Right renal cortex interstitium (tissue), 3 donors: ENCODE data around the gene GJC1. TPM values are rescaled to one million over a fixed set of nuclear protein-coding genes. Genes with fewer than 3 reads are reported as not detected.
"Not testable (repeated sequence)": the region's sequence is repeated elsewhere in the genome, so short reads cannot be mapped to it uniquely, and the experiment has no call there.

ENCODE experiments used
- DNase-seq, 3 donors: peaks; one replicate each; pipeline ENCODE4 v3.0.0-alpha.2; 2013; ENCODE audit warnings: low read depth in 3 of 3, low spot score in 2 of 3
- polyA plus RNA-seq, 3 donors: library from polyadenylated mRNA; unstranded; fragments of 120-200 nt; gene quantifications; one replicate each; pipeline ENCODE4 v1.2.1, GENCODE V29; 2013; ENCODE audit not compliant: insufficient read length in 3 of 3

Gene GJC1
- polyA plus RNA-seq, 3 donors = 23.0 to 23.8 (median 23.4) TPM

DNA sequence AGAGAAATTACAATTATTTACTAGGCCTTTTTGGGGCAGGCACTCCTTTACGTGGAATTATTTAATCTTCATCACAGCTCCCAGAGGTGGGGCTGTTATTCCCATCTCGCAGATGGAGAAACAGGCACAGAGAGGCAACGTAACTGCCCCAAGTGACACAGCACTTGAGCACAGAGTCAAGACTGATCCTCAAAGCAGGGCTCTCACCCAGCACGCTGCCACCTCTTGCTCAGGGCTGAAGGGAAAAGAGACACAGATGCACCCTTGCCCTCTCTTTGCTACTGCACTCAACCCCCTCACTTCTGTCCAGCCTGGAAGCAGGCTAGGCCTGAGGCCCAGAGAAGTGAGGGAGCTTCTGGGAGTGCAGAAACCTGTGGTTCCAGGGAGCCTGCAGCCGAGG lies 66.9 kb downstream of the GJC1 start:
- DNase-seq = no peak

- no peak for DNase-seq
These were observed 67.9 kb downstream of the GJC1 start for GRCh38 chr17:44761932-44762810.

DNA sequence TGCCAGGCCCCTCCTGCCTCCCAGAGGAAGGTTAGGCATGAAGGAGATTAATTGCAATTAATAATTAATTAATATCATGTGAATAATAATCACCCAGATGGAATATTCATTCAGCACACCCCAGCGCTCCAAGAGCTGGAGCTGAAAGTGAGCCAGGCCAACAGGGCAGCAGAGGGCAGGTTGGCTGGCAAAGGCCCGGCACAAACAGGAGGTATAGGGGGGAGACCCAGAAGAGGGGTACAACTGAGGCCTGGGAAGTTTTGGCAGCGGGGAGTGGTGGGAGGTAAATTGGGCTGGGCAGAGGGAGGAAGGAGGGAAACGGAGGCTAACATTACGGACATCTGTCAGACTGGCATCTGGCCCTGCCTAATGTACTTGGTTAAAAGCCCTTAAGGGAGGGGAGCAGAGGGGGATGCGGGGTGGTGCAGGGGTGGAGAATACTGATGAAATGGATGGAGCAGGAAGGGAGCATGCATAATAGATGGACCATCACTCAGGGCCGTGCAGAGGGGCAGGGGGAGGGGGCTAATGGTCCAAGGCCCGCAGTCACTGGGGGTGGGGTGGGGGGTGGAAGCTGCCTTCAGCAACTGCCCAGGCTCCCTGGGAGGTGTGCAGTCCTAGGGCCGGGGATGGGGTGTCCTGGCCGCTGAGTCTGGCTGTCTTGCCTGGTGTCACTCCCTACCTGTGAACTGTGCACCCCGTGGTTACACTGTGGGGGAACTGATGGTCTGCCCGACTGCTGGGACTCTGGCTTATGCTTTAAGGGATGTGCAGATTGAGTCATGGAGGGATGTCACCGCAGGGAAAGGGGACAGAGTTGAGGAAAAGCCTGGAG lies 69.4 kb downstream of the GJC1 start:
- no peak for DNase-seq

- no peak for DNase-seq
These were observed 70.2 kb downstream of the GJC1 start for GRCh38 chr17:44759916-44760243.

GRCh38 chr17:44759086-44759915 lies 70.8 kb downstream of the GJC1 start:
- DNase-seq = no peak

- DNase-seq = no peak
These were observed 71.5 kb downstream of the GJC1 start, which contains the start of gene ADAM11 for GRCh38 chr17:44758414-44759085. TSS of gene ADAM11 (plus strand) at chr17:44758988. CDS start at chr17:44759200, 212 bp downstream.

- no peak for DNase-seq
These were observed 72.1 kb downstream of the GJC1 start for GRCh38 chr17:44757918-44758413.

- no peak for DNase-seq
These were observed 72.8 kb downstream of the GJC1 start for GRCh38 chr17:44757045-44757917.

DNA sequence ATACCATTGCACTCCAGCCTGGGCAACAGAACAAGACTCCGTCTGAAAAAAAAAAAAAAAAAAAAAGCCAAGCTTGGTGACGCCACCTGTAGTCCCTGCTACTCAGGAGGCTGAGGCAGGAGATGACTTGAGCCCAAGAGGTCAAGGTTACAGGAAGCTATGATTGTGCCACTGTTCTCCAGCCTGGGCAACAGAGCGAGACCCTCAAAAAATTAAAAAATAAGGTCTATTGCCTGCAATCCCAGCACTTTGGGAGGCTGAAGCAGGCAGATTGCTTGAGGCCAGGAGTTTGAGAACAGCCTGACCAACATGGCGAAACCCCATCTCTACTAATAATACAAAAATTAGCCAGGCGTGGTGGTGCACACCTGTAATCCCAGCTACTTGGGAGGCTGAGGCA lies 74.9 kb downstream of the GJC1 start:
- not testable (repeated sequence) for DNase-seq

DNA sequence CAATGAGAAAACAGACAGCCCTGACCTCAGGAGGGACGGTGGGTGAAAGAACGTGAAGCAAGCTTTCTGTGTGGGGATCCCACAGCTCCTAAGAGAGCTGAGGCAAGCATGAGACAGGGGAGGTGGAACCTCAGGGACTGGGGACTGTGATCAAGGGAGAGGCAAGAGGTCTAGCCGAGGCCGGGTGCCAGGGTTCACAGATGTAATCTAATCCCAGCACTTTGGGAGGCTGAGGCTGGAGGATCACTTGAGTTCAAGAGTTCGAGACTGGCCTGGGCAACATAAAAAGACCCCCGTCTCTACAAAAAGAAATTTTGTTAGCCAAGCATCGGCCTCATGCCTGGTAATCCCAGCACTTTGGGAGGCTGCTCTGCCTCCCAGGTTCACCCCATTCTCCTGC lies 75.8 kb downstream of the GJC1 start:
- no peak for DNase-seq

DNA sequence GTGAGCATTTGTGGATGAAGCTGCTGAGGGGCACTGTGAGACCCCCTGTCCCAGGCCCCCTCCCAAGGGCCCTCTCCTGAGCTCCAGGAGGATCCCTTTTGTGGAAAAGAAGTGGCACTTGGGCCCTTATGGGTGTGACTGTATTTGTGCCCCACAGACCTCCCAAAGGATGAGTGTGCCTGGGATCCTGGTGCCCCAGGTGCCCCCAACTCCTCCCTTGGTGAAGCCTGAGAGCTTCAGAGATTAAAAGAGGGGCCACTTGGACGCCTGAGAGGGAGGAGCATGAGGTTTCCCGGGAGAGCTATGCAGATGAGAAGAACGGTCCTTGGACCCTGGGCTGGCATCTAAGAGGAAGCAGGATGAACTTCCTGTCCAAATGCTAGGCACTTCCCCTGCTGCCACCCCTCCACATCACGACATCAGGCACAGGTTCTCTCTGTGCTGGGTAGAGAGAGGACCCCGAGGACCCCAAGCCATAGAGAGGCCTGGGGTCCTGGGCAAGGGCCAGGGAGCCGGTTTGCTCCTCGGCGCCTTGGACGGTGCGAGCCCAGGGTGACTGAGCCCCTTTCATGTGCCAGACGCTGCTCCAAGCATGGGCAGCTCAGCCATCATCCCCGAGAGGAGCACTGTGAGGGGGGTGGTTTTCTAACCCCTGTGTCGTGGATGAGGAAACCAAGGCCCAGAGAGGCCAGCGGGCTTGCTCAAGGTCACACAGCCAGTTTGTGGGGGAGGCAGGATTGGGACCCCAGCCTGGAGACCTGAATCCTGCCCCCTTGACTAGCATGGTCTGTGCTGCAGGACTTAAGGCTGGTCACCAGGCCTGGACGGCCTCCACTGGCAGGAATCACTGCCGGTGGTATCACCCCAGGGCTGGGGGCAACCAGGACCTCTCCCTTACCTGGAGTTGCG lies 76.9 kb downstream of the GJC1 start:
- no peak for DNase-seq

GRCh38 chr17:44751806-44752205 lies 78.3 kb downstream of the GJC1 start:
- no peak for DNase-seq

DNA sequence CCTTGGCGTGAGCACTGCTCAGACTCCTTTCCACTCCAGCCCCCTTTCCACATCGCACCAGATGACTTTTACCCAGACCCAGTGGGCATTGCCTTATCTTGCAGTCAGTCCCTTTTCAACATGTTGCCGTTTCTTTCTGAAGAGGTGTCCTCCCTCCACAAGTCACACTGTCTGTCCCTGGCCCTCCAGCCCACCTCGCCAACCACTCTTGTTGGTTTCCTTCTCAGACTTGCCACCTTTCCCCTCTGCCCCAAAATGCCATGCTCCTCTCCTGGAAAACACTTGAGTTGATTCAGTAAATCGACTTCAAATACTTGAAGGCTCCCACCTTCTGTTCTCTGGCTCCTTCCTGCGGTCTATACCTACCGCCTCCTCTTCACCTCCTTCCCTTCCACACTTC lies 78.8 kb downstream of the GJC1 start:
- no peak for DNase-seq

DNA sequence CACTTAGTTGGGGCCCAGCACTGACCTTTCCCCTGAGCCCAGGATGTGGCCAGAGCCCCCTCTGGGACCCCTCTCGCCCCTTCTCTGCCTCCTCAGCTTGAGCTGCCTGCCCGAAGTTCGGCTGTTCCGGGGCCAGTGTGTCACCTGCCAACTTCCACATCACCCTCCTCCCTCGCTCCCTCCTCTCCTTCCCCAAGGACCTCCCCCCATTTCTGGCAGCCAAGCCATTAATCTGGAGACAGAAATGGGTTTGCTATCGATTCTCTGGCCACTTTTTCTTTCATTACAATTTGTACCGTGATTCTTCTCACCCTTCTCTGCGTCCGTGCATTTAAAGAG lies 80.1 kb downstream of the GJC1 start:
- no peak for DNase-seq

DNA sequence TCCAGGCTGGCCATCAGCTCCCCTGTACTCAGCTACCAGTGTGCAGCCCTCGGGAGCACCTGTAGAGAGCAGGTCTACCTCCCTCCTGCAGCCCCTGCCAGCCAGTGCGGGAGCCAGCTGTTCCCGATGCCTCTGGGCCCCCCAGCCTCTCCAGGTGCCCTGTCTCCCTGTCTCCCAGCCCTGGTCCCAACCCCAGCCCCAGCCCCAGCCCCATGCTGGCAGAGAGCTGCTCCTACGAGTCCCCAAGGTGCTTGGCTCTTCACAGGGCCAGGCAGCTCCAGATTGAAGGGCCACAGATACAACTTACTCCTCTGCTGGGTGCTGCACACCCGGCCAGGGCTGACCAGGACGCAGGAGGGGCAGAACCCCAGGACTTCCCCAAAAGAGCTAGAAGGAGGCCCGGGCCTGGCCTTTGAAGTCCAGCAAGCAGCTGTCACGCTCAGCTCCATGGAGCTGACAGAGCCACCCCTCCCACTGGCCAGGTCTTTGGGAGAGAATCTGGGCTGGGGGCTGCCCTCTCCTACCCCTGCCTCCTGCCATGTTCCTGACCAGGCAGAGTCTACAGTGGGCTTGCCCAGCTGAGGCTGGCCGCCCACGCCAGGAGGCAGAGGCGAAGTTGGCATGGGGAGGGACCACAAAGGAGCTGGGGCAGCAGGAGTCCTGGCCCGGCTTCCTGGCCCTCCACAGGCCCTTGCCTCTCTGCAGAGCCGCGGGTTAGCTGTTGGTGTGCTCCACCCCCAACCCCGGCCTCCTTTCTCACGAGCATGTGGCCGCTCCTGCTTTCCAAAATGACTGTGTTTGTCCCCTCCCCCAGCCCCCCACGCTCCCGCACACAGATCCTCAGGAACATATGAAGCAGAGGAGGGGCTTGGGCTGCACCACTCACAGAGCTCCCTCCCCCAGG lies 80.8 kb downstream of the GJC1 start:
- DNase-seq = no peak
